ENCODE data around the gene DMD. TPM values are rescaled to one million over a fixed set of nuclear protein-coding genes. Genes with fewer than 3 reads are reported as not detected.

Gene DMD
- total and polyA plus RNA-seq, 2 of the 13 experiments (the other 11 are each of a cell fraction or from before 2014, with no cell fraction given) = 17.6 to 25.9 TPM

GRCh38 chrX:32501606-32502005 lies 709.7 kb downstream of the DMD start:
- 15% methylated on average over 3 of the region's 3 CpGs for WGBS (ENCODE audit: low lambda C conversion rate)
- no TSS peak for BruUV-seq (replicated peaks)

GRCh38 chrX:32496671-32497070 lies 714.7 kb downstream of the DMD start:
- in situ Hi-C loops (cut with HindIII; ENCODE audit: extremely low pct_ligation_motif_present, low pct_unique_long_range_greater_than_20kb) = no loop called here
- H4K20me1 ChIP-seq (ENCODE audit: insufficient read depth, low read length) = no peaks in the 10 kb centered on the region
- TF ChIP-seq ZNF335 (CRISPR knock-in tag; IDR thresholded peaks at IDR 0.05) (no peak), HNF1A (IDR thresholded peaks at IDR 0.05; ENCODE audit: low read depth) (no peak), HNF1A (CRISPR knock-in tag; IDR thresholded peaks at IDR 0.05; ENCODE audit: borderline replicate concordance) (no peak)
- no peak overlapping the region for H3K27ac ChIP-seq (ENCODE audit: extremely low read length, insufficient read depth, low read length)
- no peaks in the 10 kb centered on the region for H3K4me1 ChIP-seq (ENCODE audit: insufficient read depth, low read length)
- no peaks in the 10 kb centered on the region for H3K36me3 ChIP-seq (replicated peaks in 1 of 2; ENCODE audit: control insufficient read depth in 1 of 2, insufficient read depth in 2 of 2, low read length in 2 of 2)
- ATAC-seq (no peak), FAIRE-seq (no peak), DNase-seq (ENCODE audit: low spot score) (no peak)
- no peak overlapping the region for H3K4me3 ChIP-seq (replicated peaks in 1 of 3; ENCODE audit: insufficient read depth in 1 of 3, low read depth in 2 of 3, low read length in 3 of 3)
- H3K4me2 ChIP-seq (ENCODE audit: low read depth, low read length) = no peak overlapping the region
- CTCF ChIA-PET (ENCODE audit: low intra/inter-chr PET ratio, low total read pairs) = no interaction called here
- H3K9me3 ChIP-seq (ENCODE audit: low read length) = no peaks in the 10 kb centered on the region
- no peaks in the 10 kb centered on the region for H3K27me3 ChIP-seq (ENCODE audit: control insufficient read depth in 1 of 2, insufficient read depth in 2 of 2, low read length in 2 of 2)
- 64% methylated on average over 6 of the region's 6 CpGs for WGBS (ENCODE audit: low lambda C conversion rate)
- intact Hi-C loops (cut with micrococcal nuclease; ENCODE audit: unreplicated experiment) = no loop called here
- POLR2A ChIA-PET = no interaction called here
- H3K9ac ChIP-seq (ENCODE audit: insufficient read depth, low read depth, low read length) = no peak overlapping the region
- H3K79me2 ChIP-seq (ENCODE audit: insufficient read depth, low read length) = no peaks in the 10 kb centered on the region
- H2AFZ ChIP-seq (ENCODE audit: low read length) = no peak overlapping the region
- BruUV-seq (replicated peaks) = no TSS peak

More at GRCh38 chrX:32501606-32502005, 709.7 kb downstream of the DMD start:
- H3K36me3 ChIP-seq (replicated peaks in 1 of 2; ENCODE audit: control insufficient read depth in 1 of 2, insufficient read depth in 2 of 2, low read length in 2 of 2) = no peaks in the 10 kb centered on the region
- no peaks in the 10 kb centered on the region for H3K9me3 ChIP-seq (ENCODE audit: low read length)
- intact Hi-C loops (cut with micrococcal nuclease; ENCODE audit: unreplicated experiment) (no loop called here), in situ Hi-C loops (cut with HindIII; ENCODE audit: extremely low pct_ligation_motif_present, low pct_unique_long_range_greater_than_20kb) (no loop called here)
- no peak overlapping the region for H3K4me2 ChIP-seq (ENCODE audit: low read depth, low read length)
- FAIRE-seq = no peak
- no peak overlapping the region for H2AFZ ChIP-seq (ENCODE audit: low read length)
- ATAC-seq = no peak
- TF ChIP-seq KLF12 (CRISPR knock-in tag; IDR thresholded peaks at IDR 0.05; ENCODE audit: borderline replicate concordance) = no peak
- TF ChIP-seq TBX2 (CRISPR knock-in tag; IDR thresholded peaks at IDR 0.05; ENCODE audit: borderline replicate concordance) = no peak
- no peak for TF ChIP-seq IKZF1 (IDR thresholded peaks at IDR 0.05)
- TF ChIP-seq STAG1 (CRISPR knock-in tag; IDR thresholded peaks at IDR 0.05) = no peak
- TF ChIP-seq NFE2L2 (IDR thresholded peaks at IDR 0.05; ENCODE audit: low read length) = no peak
- TF ChIP-seq ZNF850 (CRISPR knock-in tag; conservative IDR thresholded peaks at IDR 0.05) = no peak
- H3K79me2 ChIP-seq (ENCODE audit: insufficient read depth, low read length) = no peaks in the 10 kb centered on the region
- CTCF ChIA-PET (ENCODE audit: low intra/inter-chr PET ratio, low total read pairs) = no interaction called here
- H3K27me3 ChIP-seq (ENCODE audit: control insufficient read depth in 1 of 2, insufficient read depth in 2 of 2, low read length in 2 of 2) = no peaks in the 10 kb centered on the region
- H4K20me1 ChIP-seq (ENCODE audit: insufficient read depth, low read length) = no peaks in the 10 kb centered on the region
- POLR2A ChIA-PET = no interaction called here
- H3K4me1 ChIP-seq (ENCODE audit: insufficient read depth, low read length) = no peaks in the 10 kb centered on the region
- H3K4me3 ChIP-seq (replicated peaks in 1 of 3; ENCODE audit: insufficient read depth in 1 of 3, low read depth in 2 of 3, low read length in 3 of 3) = no peak overlapping the region
- DNase-seq (ENCODE audit: low spot score) = no peak
- H3K9ac ChIP-seq (ENCODE audit: insufficient read depth, low read depth, low read length) = no peak overlapping the region
- no peak overlapping the region for H3K27ac ChIP-seq (ENCODE audit: extremely low read length, insufficient read depth, low read length)

All from HepG2 (cell line).